K562 (cell line): ENCODE data around the gene RPS19. TPM values are rescaled to one million over a fixed set of nuclear protein-coding genes. Genes with fewer than 3 reads are reported as not detected.

Source experiments
- ATAC-seq: fragments of 200-7000 bp; cut with Tn5 transposase; 3 replicates; pipeline ENCODE4 v1.9.1; 2020; ENCODE audit warnings: moderate library complexity
- BruUV-seq: library from RNA; stranded (reverse); fragments of 400-500 nt; replicated peaks from 2 replicates; lab custom pipeline; 2021; lab: Mats Ljungman, UMichigan
- CTCF ChIA-PET: fragments of 300-600 bp; formaldehyde crosslinking; extraction: SDS; loops from one replicate; lab custom pipeline; 2021; ENCODE audit warnings: low intra/inter-chr PET ratio; lab: Yijun Ruan, JAX
- POLR2A ChIA-PET: fragments of 300-600, 350-650 bp; sonication (Branson Sonifier 250); formaldehyde crosslinking; extraction: SDS; loops from one replicate; lab custom pipeline; 2021; ENCODE audit warnings: antibody characterized with exemption, inconsistent platforms; lab: Yijun Ruan, JAX
- DNase-seq, 4 experiments: peaks; one replicate each; pipeline versions ENCODE4 v3.0.0 to v3.0.0-alpha.2; 2011 to 2018; ENCODE audit warnings: low spot score in 3 of 4, mixed read lengths in 3 of 4; ENCODE audit errors: extremely low read depth in 1 of 4
- FAIRE-seq: peaks from 2 replicates; lab custom pipeline; 2011; peaks lifted over from hg19 to GRCh38; lab: Jason Lieb, UNC
- H2AFZ ChIP-seq: 2 replicates; pipeline ENCODE4 v1.6.0; 2011; ENCODE audit warnings: low read depth, low read length, control low read depth, inconsistent platforms
- H3K27ac ChIP-seq: fragments of 200-600 bp; 3 replicates; pipeline ENCODE4 v1.8.0; 2011; ENCODE audit warnings: low read depth, mild to moderate bottlenecking, control low read depth, inconsistent platforms, low read length, moderate library complexity, mixed read lengths; ENCODE audit errors: extremely low read depth
- H3K27me3 ChIP-seq, 2 experiments: fragments of 300-600 bp in 1 of 2; 2 replicates in 1 of 2; 3 replicates in 1 of 2; pipeline versions ENCODE4 v1.6.0 to v1.8.0; 2011; ENCODE audit warnings: inconsistent platforms in 2 of 2, low read length in 2 of 2, mild to moderate bottlenecking in 1 of 2, mixed read lengths in 1 of 2, moderate library complexity in 1 of 2; ENCODE audit not compliant: control insufficient read depth in 2 of 2, insufficient read depth in 2 of 2
- H3K36me3 ChIP-seq: fragments of 300-600 bp; 3 replicates; pipeline ENCODE4 v1.8.0; 2011; ENCODE audit warnings: mild to moderate bottlenecking, low read length, inconsistent platforms; ENCODE audit not compliant: control insufficient read depth, insufficient read depth
- H3K4me1 ChIP-seq, 2 experiments: fragments of 200-600 bp in 1 of 2; replicated peaks in 1 of 2; 2 replicates in 1 of 2; 3 replicates in 1 of 2; pipeline versions ENCODE4 v1.5.1 to v1.8.0; 2011; ENCODE audit warnings: inconsistent platforms in 2 of 2, low read length in 2 of 2, mild to moderate bottlenecking in 1 of 2, mixed read lengths in 1 of 2, moderate library complexity in 1 of 2; ENCODE audit not compliant: control insufficient read depth in 2 of 2, insufficient read depth in 2 of 2
- H3K4me2 ChIP-seq: 2 replicates; pipeline ENCODE4 v1.6.1; 2011; ENCODE audit warnings: low read length, control low read depth, inconsistent platforms, mixed read lengths; ENCODE audit not compliant: insufficient read depth
- H3K4me3 ChIP-seq: fragments of 200-600 bp; sonication (generic), shearing (Covaris generic); 2 replicates; pipeline ENCODE4 v1.5.1; 2016; ENCODE audit warnings: control low read depth, inconsistent platforms
- H3K79me2 ChIP-seq: fragments of 200-600 bp; 3 replicates; pipeline ENCODE4 v1.8.0; 2011; ENCODE audit warnings: low read length, inconsistent platforms; ENCODE audit not compliant: control insufficient read depth, insufficient read depth
- H3K9ac ChIP-seq, 2 experiments: 2 replicates each; pipeline versions ENCODE4 v1.6.0 to v1.6.1; 2011; ENCODE audit warnings: low read depth in 2 of 2, low read length in 2 of 2, control low read depth in 1 of 2, inconsistent platforms in 1 of 2, mild to moderate bottlenecking in 1 of 2, mixed read lengths in 1 of 2; ENCODE audit not compliant: insufficient read depth in 1 of 2
- H3K9me1 ChIP-seq: one replicate; pipeline ENCODE4 v1.6.0; 2011; ENCODE audit warnings: inconsistent platforms, mild to moderate bottlenecking, low read length, moderate library complexity; ENCODE audit not compliant: control insufficient read depth, insufficient read depth
- H3K9me3 ChIP-seq: replicated peaks from 2 replicates; pipeline ENCODE4 v1.5.1; 2011; ENCODE audit warnings: low read depth, low read length, inconsistent platforms; ENCODE audit not compliant: control insufficient read depth, insufficient read depth
- H4K20me1 ChIP-seq: replicated peaks from 2 replicates; pipeline ENCODE4 v1.6.1; 2011; ENCODE audit warnings: low read length, inconsistent platforms, mixed read lengths; ENCODE audit not compliant: control insufficient read depth, insufficient read depth
- POLR2A ChIP-seq: fragments of 450-650 bp; conservative IDR thresholded peaks from 2 replicates; pipeline ENCODE4 v1.6.1; 2016
- SUPT5H ChIP-seq: fragments of 450-650 bp; IDR thresholded peaks from 2 replicates; pipeline ENCODE4 v1.6.1; 2016
- WGBS: fragments of 100-300 bp; shearing (Covaris generic); methylation state at CpG from one replicate; pipeline ENCODE4 v1.1.6; 2016; ENCODE audit warnings: low coverage, mixed read lengths; ENCODE audit not compliant: insufficient coverage; ENCODE audit errors: missing lambda C conversion rate; 5-methylcytosine and 5-hydroxymethylcytosine counted together
- in situ Hi-C: fragments of 300-500 bp; cut with MboI; formaldehyde crosslinking; loops from 4 replicates; pipeline ENCODE4 v1.15.0; 2018; ENCODE audit warnings: inconsistent platforms, mixed read lengths
- intact Hi-C: fragments of 100-400 bp; cut with micrococcal nuclease; formaldehyde crosslinking; loops from 2 replicates; pipeline ENCODE4 v1.14.2; 2022
- polyA plus RNA-seq, 8 experiments: library from polyadenylated mRNA; depleted of rRNA in 4 of 8; stranded (reverse) in 5 of 8; unstranded in 3 of 8; fragments of >200 nt; fragmentation: Nextera tagmentation in 2 of 8; fragmentation: Illumina TruSeq in 1 of 8; extraction: Ambion mirVana in 2 of 8; extraction: Trizol in 1 of 8; gene quantifications; 2 replicates each; pipeline versions ENCODE4 v1.2.1 to v1.2.3, GENCODE V29; 2011 to 2014; ENCODE audit warnings: inconsistent platforms in 1 of 8, missing spikeins in 1 of 8
- total RNA-seq, 7 experiments: library from RNA; depleted of rRNA in 6 of 7; stranded (reverse); fragments of >200 nt in 6 of 7; fragmentation: Illumina TruSeq in 2 of 7; extraction: Trizol in 2 of 7; gene quantifications; 2 replicates each; pipeline versions ENCODE4 v1.2.1 to v1.2.3, GENCODE V29; 2011 to 2021; ENCODE audit warnings: low replicate concordance in 1 of 7
- TF ChIP-seq, protein P1 (sequence below): fragments of 250-450 bp; sonication (Bioruptor Pico); IDR thresholded peaks from 2 replicates; pipeline ENCODE4 v1.8.0; 2021; ENCODE audit warnings: moderate library complexity, mild to moderate bottlenecking, inconsistent platforms
- TF ChIP-seq, protein P2 (sequence below): fragments of 250-450 bp; sonication (Bioruptor Pico); IDR thresholded peaks from 2 replicates; pipeline ENCODE4 v1.5.0; 2020; ENCODE audit warnings: mild to moderate bottlenecking, borderline replicate concordance

Gene RPS19
- total and polyA plus RNA-seq, 9 of the 15 experiments (the other 6 are each of a cell fraction or from before 2014, with no cell fraction given) = 1,964 to 3,408 (median 2,747) TPM

DNA sequence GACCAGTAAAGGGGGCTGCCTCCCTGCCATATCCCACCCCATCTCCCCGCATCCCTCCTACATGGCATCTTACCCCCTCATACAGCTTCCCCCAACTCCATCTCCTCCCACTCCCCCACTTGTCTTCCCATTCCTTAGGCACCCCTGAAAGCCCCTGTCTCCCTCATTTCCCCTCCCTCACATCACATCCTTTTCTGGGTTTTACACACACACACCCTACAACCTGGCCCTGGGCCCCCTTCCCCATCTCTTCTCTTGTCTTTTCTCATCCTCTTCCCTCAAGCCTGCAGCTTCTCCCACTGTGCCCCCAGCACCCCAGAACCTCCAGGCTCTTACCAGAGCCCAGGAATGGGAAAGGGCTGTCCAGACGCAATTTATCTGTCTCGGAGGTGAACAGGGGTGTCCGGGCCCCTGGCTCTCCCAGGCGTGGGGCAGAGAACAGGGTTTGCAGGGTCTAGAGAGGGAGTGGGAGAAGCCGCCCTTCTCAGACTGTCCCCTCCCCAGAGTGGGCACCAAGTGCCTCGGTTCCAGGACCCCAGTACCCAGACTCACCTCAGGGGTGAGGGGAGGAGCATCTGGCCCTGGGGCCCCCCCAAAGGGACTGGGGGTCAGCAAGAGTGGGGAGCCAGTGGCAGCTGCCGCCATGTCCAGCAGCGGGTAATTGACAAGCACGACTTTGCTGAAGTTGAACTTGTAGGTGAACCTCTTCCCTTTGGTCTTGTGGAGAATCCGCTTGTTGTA, 48.8 kb downstream of the RPS19 start:
- ATAC-seq = no peak
- TF ChIP-seq POLR2A = peak; percentile 58
- peak; percentile 59; the same call in 1 of the 2 replicates for TF ChIP-seq SUPT5H
- TF ChIP-seq, protein P1, sequence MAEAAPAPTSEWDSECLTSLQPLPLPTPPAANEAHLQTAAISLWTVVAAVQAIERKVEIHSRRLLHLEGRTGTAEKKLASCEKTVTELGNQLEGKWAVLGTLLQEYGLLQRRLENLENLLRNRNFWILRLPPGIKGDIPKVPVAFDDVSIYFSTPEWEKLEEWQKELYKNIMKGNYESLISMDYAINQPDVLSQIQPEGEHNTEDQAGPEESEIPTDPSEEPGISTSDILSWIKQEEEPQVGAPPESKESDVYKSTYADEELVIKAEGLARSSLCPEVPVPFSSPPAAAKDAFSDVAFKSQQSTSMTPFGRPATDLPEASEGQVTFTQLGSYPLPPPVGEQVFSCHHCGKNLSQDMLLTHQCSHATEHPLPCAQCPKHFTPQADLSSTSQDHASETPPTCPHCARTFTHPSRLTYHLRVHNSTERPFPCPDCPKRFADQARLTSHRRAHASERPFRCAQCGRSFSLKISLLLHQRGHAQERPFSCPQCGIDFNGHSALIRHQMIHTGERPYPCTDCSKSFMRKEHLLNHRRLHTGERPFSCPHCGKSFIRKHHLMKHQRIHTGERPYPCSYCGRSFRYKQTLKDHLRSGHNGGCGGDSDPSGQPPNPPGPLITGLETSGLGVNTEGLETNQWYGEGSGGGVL (CRISPR knock-in tag) = no peak
- TF ChIP-seq, protein P2, sequence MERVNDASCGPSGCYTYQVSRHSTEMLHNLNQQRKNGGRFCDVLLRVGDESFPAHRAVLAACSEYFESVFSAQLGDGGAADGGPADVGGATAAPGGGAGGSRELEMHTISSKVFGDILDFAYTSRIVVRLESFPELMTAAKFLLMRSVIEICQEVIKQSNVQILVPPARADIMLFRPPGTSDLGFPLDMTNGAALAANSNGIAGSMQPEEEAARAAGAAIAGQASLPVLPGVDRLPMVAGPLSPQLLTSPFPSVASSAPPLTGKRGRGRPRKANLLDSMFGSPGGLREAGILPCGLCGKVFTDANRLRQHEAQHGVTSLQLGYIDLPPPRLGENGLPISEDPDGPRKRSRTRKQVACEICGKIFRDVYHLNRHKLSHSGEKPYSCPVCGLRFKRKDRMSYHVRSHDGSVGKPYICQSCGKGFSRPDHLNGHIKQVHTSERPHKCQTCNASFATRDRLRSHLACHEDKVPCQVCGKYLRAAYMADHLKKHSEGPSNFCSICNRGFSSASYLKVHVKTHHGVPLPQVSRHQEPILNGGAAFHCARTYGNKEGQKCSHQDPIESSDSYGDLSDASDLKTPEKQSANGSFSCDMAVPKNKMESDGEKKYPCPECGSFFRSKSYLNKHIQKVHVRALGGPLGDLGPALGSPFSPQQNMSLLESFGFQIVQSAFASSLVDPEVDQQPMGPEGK (CRISPR knock-in tag) = no peak
- Histone ChIP-seq H3K4me1 (peaks cover 0 to 33% of the 10 kb centered on the region in 2 experiments; a peak in 2 of 5 replicates), H3K9ac (no peak overlapping the region), H4K20me1 (peaks cover 22% of the 10 kb centered on the region; the same call in 1 of the 2 replicates), H3K9me1 (peaks cover 4% of the 10 kb centered on the region), H3K4me3 (no peak overlapping the region), H3K79me2 (no peaks in the 10 kb centered on the region), H2AFZ (no peak overlapping the region), H3K9me3 (no peaks in the 10 kb centered on the region), H3K36me3 (peaks cover 31% of the 10 kb centered on the region; the same call in 2 of the 3 replicates), H3K4me2 (no peak overlapping the region), H3K27me3 (peaks cover 18 to 30% of the 10 kb centered on the region in 2 experiments), H3K27ac (no peak overlapping the region)
- intact Hi-C loops (no loop called here), in situ Hi-C loops (no loop called here)
- ChIA-PET POLR2A (no interaction called here), CTCF (no interaction called here)
- WGBS = 52% methylated on average over 9 of the region's 11 CpGs
- no TSS peak for BruUV-seq
- no peak for FAIRE-seq
- DNase-seq = no peak
